Measurements from ENCODE around the gene POLE4. TPM values are rescaled to one million over a fixed set of nuclear protein-coding genes. Genes with fewer than 3 reads are reported as not detected.

The POLE4 gene
- total and polyA plus RNA-seq, 4 donors = 6.5 to 115 (median 23.9) TPM

GRCh38 chr2:74947703-74948102 lies 10.7 kb upstream of the POLE4 start:
- peaks cover 0 to 2% (median under 1%) of the 10 kb centered on the region in 4 donors for H3K36me3 ChIP-seq (ENCODE audit: control insufficient read depth in 4 of 4, insufficient read depth in 3 of 4, low read depth in 1 of 4, low read length in 3 of 4)
- DNase-seq (ENCODE audit: low spot score) = no peak
- no peaks in the 10 kb centered on the region for H3K9me3 ChIP-seq (ENCODE audit: control insufficient read depth in 4 of 4, low read length in 3 of 4)
- no peaks in the 10 kb centered on the region for H3K27me3 ChIP-seq (ENCODE audit: control insufficient read depth in 4 of 4, insufficient read depth in 4 of 4, low read length in 3 of 4)
- 93% methylated on average over 4 of the region's 4 CpGs for WGBS
- TF ChIP-seq HNF4G (IDR thresholded peaks at IDR 0.05) (no peak), YY1 (IDR thresholded peaks at IDR 0.05) (no peak), HNF4A (conservative IDR thresholded peaks at IDR 0.05) (no peak), EGR1 (IDR thresholded peaks at IDR 0.05; ENCODE audit: low read depth in 2 of 2) (no peak), REST (IDR thresholded peaks at IDR 0.05) (no peak), JUND (IDR thresholded peaks at IDR 0.05) (no peak), RXRA (IDR thresholded peaks at IDR 0.05) (no peak), GABPA (IDR thresholded peaks at IDR 0.05 in 1 of 2, conservative IDR thresholded peaks at IDR 0.05 in 1 of 2) (no peak), FOXA2 (IDR thresholded peaks at IDR 0.05) (no peak), MAX (IDR thresholded peaks at IDR 0.05) (no peak), CTCF (IDR thresholded peaks at IDR 0.05; ENCODE audit: low read depth, low read length, missing input control) (no peak), FOXA1 (IDR thresholded peaks at IDR 0.05) (no peak), ZBTB33 (IDR thresholded peaks at IDR 0.05) (no peak), SP1 (IDR thresholded peaks at IDR 0.05) (no peak), RAD21 (IDR thresholded peaks at IDR 0.05) (no peak), NR2F2 (IDR thresholded peaks at IDR 0.05) (no peak), ATF3 (IDR thresholded peaks at IDR 0.05) (no peak), TAF1 (conservative IDR thresholded peaks at IDR 0.05) (no peak)
- H3K9ac ChIP-seq (ENCODE audit: low read depth in 1 of 2, low read length in 2 of 2) = no peak overlapping the region
- no peak overlapping the region for H3K27ac ChIP-seq (ENCODE audit: low read depth in 1 of 2, low read length in 2 of 2)
- H3K4me1 ChIP-seq (ENCODE audit: control insufficient read depth in 4 of 4, insufficient read depth in 4 of 4, low read length in 3 of 4) = no peaks in the 10 kb centered on the region
- no peak overlapping the region for H3K4me3 ChIP-seq (ENCODE audit: low read depth in 1 of 3, low read length in 3 of 3)

Data from liver (tissue), 9 donors.